A673 (cell line): ENCODE results near the gene ALG14. TPM values are rescaled to one million over a fixed set of nuclear protein-coding genes. Genes with fewer than 3 reads are reported as not detected.

Experiments
- BruUV-seq: library from RNA; stranded (reverse); fragments of 400-500 nt; replicated peaks from 2 replicates; lab custom pipeline; 2021; lab: Mats Ljungman, UMichigan
- CTCF ChIA-PET: fragments of 300-600 bp; sonication (Branson Sonifier 250); formaldehyde crosslinking; loops from one replicate; lab custom pipeline; 2022; ENCODE audit warnings: antibody characterized with exemption; lab: Charles Lee
- POLR2A ChIA-PET: fragments of 300-600 bp; sonication (Branson Sonifier 250); formaldehyde crosslinking; loops from one replicate; lab custom pipeline; 2022; ENCODE audit warnings: antibody characterized with exemption; ENCODE audit not compliant: low non-redundant PET; lab: Charles Lee
- DNase-seq: peaks from one replicate; pipeline ENCODE4 v3.0.0-alpha.2; 2015; ENCODE audit warnings: low spot score
- H3K27ac ChIP-seq: fragments of 200-600 bp; sonication (generic); 2 replicates; pipeline ENCODE4 v1.5.1; 2016; ENCODE audit warnings: mixed run types, low read depth, mild to moderate bottlenecking, mixed read lengths, antibody characterized with exemption, low read length; ENCODE audit not compliant: poor library complexity, severe bottlenecking
- H3K27me3 ChIP-seq: fragments of 200-600 bp; sonication (generic); replicated peaks from 2 replicates; pipeline ENCODE4 v1.6.1; 2017; ENCODE audit warnings: mixed run types, low read depth, mild to moderate bottlenecking, mixed read lengths, antibody characterized with exemption, low read length; ENCODE audit not compliant: insufficient read depth, poor library complexity
- H3K36me3 ChIP-seq: fragments of 200-600 bp; sonication (generic); 2 replicates; pipeline ENCODE4 v1.6.1; 2016; ENCODE audit warnings: mixed run types, mild to moderate bottlenecking, mixed read lengths, antibody characterized with exemption, low read length; ENCODE audit not compliant: insufficient read depth, poor library complexity, severe bottlenecking
- H3K4me1 ChIP-seq: fragments of 200-600 bp; sonication (generic); 2 replicates; pipeline ENCODE4 v1.6.1; 2017; ENCODE audit warnings: mixed run types, mild to moderate bottlenecking, mixed read lengths, antibody characterized with exemption, low read length; ENCODE audit not compliant: insufficient read depth, poor library complexity, severe bottlenecking
- H3K4me3 ChIP-seq: fragments of 200-600 bp; sonication (generic); 2 replicates; pipeline ENCODE4 v1.5.1; 2016; ENCODE audit warnings: low read depth, mixed run types, mild to moderate bottlenecking, mixed read lengths, low read length; ENCODE audit not compliant: poor library complexity, severe bottlenecking
- H3K9me3 ChIP-seq: fragments of 200-600 bp; sonication (generic); 2 replicates; pipeline ENCODE4 v1.6.1; 2016; ENCODE audit warnings: mixed run types, low read depth, mild to moderate bottlenecking, mixed read lengths, antibody characterized with exemption, low read length; ENCODE audit not compliant: poor library complexity, severe bottlenecking
- CTCF ChIP-seq: fragments of 300-800, 200-600 bp; sonication (generic); conservative IDR thresholded peaks from 2 replicates; pipeline ENCODE4 v1.5.1; 2017; ENCODE audit warnings: low read depth, mild to moderate bottlenecking, antibody characterized with exemption, low read length, moderate library complexity, mixed read lengths
- EZH2 ChIP-seq: fragments of 200-600 bp; sonication (generic); IDR thresholded peaks from 2 replicates; pipeline ENCODE4 v1.6.1; 2017; ENCODE audit warnings: borderline replicate concordance, low read depth, mild to moderate bottlenecking, mixed read lengths, antibody characterized with exemption, low read length; ENCODE audit not compliant: poor library complexity, severe bottlenecking
- intact Hi-C: fragments of 100-400 bp; cut with micrococcal nuclease; formaldehyde crosslinking; loops from one replicate; pipeline ENCODE4 v1.10.0; 2022; ENCODE audit not compliant: unreplicated experiment
- total RNA-seq: library from RNA; stranded (reverse); gene quantifications from 2 replicates; pipeline ENCODE4 v1.2.3, GENCODE V29; 2021

ALG14 gene
- total RNA-seq, 1 experiment from 2014 or later: 11.3 TPM

GRCh38 chr1:95034506-95034905, 38.2 kb downstream of the ALG14 start:
- no peak overlapping the region for H3K4me3 ChIP-seq
- DNase-seq: no peak
- intact Hi-C loops: no loop called here
- no peak overlapping the region for H3K27ac ChIP-seq
- BruUV-seq: no TSS peak
- H3K4me1 ChIP-seq: no peaks in the 10 kb centered on the region
- ChIA-PET POLR2A (no interaction called here), CTCF (interaction anchor here (1.5 kb wide), 1 partner anchor 9 kb away, joined by 4 read pairs; no protein-coding TSS in a partner anchor)
- no peak for TF ChIP-seq EZH2
- H3K36me3 ChIP-seq: no peaks in the 10 kb centered on the region
- H3K9me3 ChIP-seq: no peaks in the 10 kb centered on the region
- H3K27me3 ChIP-seq: no peaks in the 10 kb centered on the region

DNA sequence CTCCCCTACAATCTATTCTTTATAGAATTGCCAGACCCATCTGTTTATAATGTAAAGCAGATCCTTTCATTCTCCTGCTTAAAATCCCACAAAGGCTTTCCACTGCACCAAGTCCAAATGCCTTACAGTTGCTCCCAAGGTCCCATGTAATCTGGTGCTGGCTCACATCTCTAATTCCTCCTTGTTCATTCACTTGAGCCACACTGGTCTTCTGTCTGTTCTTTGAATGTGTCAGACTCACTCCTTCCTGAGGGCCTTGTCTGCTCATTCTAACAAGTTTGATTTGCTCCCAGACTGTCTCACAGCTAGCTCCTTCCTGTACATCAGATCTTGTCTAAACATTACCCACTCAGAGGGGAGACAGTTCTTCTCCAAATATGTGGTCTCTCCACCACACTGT, 38.9 kb downstream of the ALG14 start:
- ChIA-PET POLR2A (no interaction called here), CTCF (interaction anchor here (1.5 kb wide), 1 partner anchor 9 kb away, joined by 4 read pairs; no protein-coding TSS in a partner anchor)
- no peak overlapping the region for H3K4me3 ChIP-seq
- no peaks in the 10 kb centered on the region for H3K4me1 ChIP-seq
- intact Hi-C loops: no loop called here
- BruUV-seq: no TSS peak
- no peak for TF ChIP-seq EZH2
- no peaks in the 10 kb centered on the region for H3K9me3 ChIP-seq
- no peak overlapping the region for H3K27ac ChIP-seq
- no peaks in the 10 kb centered on the region for H3K36me3 ChIP-seq
- no peak for DNase-seq
- H3K27me3 ChIP-seq: no peaks in the 10 kb centered on the region

DNA sequence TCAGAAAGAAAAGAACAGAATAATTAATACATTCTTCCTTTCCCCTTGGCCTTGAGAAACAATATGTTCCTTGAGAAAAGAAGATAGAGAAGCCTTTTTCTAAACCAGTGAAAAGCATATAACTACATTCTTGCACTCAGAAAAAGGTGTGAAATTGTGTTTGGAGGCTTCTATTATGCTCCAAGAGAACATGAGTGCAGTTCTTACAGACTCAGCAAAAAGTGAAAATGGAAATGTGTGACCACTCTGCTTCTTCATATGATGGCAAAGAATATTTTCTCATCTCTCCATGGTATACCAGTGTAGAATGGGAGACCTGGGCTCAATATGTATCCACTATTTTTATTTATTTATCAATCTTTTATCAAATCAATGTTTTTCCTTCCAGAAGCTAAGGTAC, 43.2 kb downstream of the ALG14 start:
- ChIA-PET POLR2A (no interaction called here), CTCF (interaction anchor here (1.0 kb wide), 1 partner anchor 14 kb away, joined by 3 read pairs; no protein-coding TSS in a partner anchor)
- no TSS peak for BruUV-seq

GRCh38 chr1:95028954-95029353, 43.8 kb downstream of the ALG14 start:
- no peak for DNase-seq
- TF ChIP-seq EZH2 (no peak), CTCF (no peak)
- Histone ChIP-seq H3K36me3 (peaks cover 8% of the 10 kb centered on the region), H3K27me3 (no peaks in the 10 kb centered on the region), H3K9me3 (peaks cover 4% of the 10 kb centered on the region), H3K4me3 (no peak overlapping the region), H3K4me1 (no peaks in the 10 kb centered on the region), H3K27ac (no peak overlapping the region)
- POLR2A ChIA-PET: no interaction called here
- intact Hi-C loops: no loop called here
- CTCF ChIA-PET: no interaction called here
- BruUV-seq: no TSS peak

More for the DNA sequence above, 43.2 kb downstream of the ALG14 start:
- H3K9me3 ChIP-seq: peaks cover 4% of the 10 kb centered on the region
- H3K36me3 ChIP-seq: peaks cover 8% of the 10 kb centered on the region
- TF ChIP-seq EZH2: no peak
- no peak for TF ChIP-seq CTCF
- DNase-seq: no peak
- H3K27ac ChIP-seq: no peak overlapping the region
- no peaks in the 10 kb centered on the region for H3K4me1 ChIP-seq
- no peaks in the 10 kb centered on the region for H3K27me3 ChIP-seq
- intact Hi-C loops: no loop called here
- no peak overlapping the region for H3K4me3 ChIP-seq
